Measurements from ENCODE around the gene SUSD1. TPM values are rescaled to one million over a fixed set of nuclear protein-coding genes. Genes with fewer than 3 reads are reported as not detected.
A peak's percentile ranks its signal among the peaks of the same experiment; 100 is the strongest.

SUSD1 gene
- total and polyA plus RNA-seq, 8 donors, result 2.6 to 14.8 (median 4.4) TPM

GRCh38 chr9:112175796-112176315 is 759 bp upstream of the SUSD1 start:
- no peaks in the 10 kb centered on the region for H3K9me3 ChIP-seq
- FAIRE-seq (no peak), DNase-seq (no peak), ATAC-seq (peak in 1 of 4 donors; percentile 4)
- no peak overlapping the region for H3K27ac ChIP-seq
- H3K4me3 ChIP-seq, result peak overlapping the region in 2 of 4 donors; percentile 62 to 71
- peaks cover 0 to 7% (median 0%) of the 10 kb centered on the region in 3 donors for H3K4me1 ChIP-seq
- no peaks in the 10 kb centered on the region for H3K36me3 ChIP-seq
- 81 to 82% methylated on average over 17 of the region's 17 CpGs for WGBS, 2 donors
- intact Hi-C loops (cut with DNase I), result no loop called here
- TF ChIP-seq CTCF (IDR thresholded peaks at IDR 0.05), result no peak
- no peaks in the 10 kb centered on the region for H3K27me3 ChIP-seq

- peak overlapping the region; percentile 53 to 71 (median 66) for H3K4me3 ChIP-seq
- no peaks in the 10 kb centered on the region for H3K36me3 ChIP-seq
- ATAC-seq (peak; percentile 86 to 91 (median 88)), DNase-seq (peak; percentile 38 to 87 (median 59)), FAIRE-seq (no peak)
- TF ChIP-seq CTCF (IDR thresholded peaks at IDR 0.05), result no peak
- intact Hi-C loops (cut with DNase I), result no loop called here
- 3 to 4% methylated on average over 31 to 42 of the region's 42 CpGs for WGBS, 2 donors
- no peaks in the 10 kb centered on the region for H3K27me3 ChIP-seq
- H3K27ac ChIP-seq, result peak overlapping the region in 2 of 4 donors; percentile 36 to 51
- H3K4me1 ChIP-seq, result peaks cover 0 to 15% (median 6%) of the 10 kb centered on the region in 3 donors
- H3K9me3 ChIP-seq, result no peaks in the 10 kb centered on the region
Observed at GRCh38 chr9:112174222-112174964, 704 bp downstream of the SUSD1 start.

- Histone ChIP-seq H3K27ac (no peak overlapping the region), H3K36me3 (no peaks in the 10 kb centered on the region), H3K4me1 (peaks cover 0 to 15% (median 6%) of the 10 kb centered on the region in 3 donors), H3K27me3 (no peaks in the 10 kb centered on the region), H3K9me3 (no peaks in the 10 kb centered on the region), H3K4me3 (peak overlapping the region in 1 of 4 donors; percentile 71)
- intact Hi-C loops (cut with DNase I), result no loop called here
- 82 to 88% methylated on average over 18 of the region's 18 CpGs for WGBS, 2 donors
- ATAC-seq, result peak in 2 of 4 donors; percentile 3 to 27
- no peak for TF ChIP-seq CTCF (IDR thresholded peaks at IDR 0.05)
- no peak for DNase-seq
- FAIRE-seq, result no peak
Observed at GRCh38 chr9:112173489-112174221, 1.4 kb downstream of the SUSD1 start.

- intact Hi-C loops (cut with DNase I), result no loop called here
- no peak for TF ChIP-seq CTCF (IDR thresholded peaks at IDR 0.05)
- H3K4me3 ChIP-seq, result no peak overlapping the region
- H3K4me1 ChIP-seq, result peaks cover 0 to 15% (median 6%) of the 10 kb centered on the region in 3 donors
- no peaks in the 10 kb centered on the region for H3K9me3 ChIP-seq
- no peaks in the 10 kb centered on the region for H3K27me3 ChIP-seq
- 93 to 94% methylated on average over 5 of the region's 5 CpGs for WGBS, 2 donors
- ATAC-seq (no peak), FAIRE-seq (no peak), DNase-seq (no peak)
- H3K27ac ChIP-seq, result no peak overlapping the region
- H3K36me3 ChIP-seq, result no peaks in the 10 kb centered on the region
Observed at GRCh38 chr9:112170968-112171367, 4.1 kb downstream of the SUSD1 start.
